Duodenal mucosa (tissue), 2 donors: ENCODE data around the gene SSX2IP.
"Not testable (repeated sequence)": the region's sequence is repeated elsewhere in the genome, so short reads cannot be mapped to it uniquely, and the experiment has no call there.

Source experiments
- H3K27ac ChIP-seq: one replicate; pipeline ENCODE4 v1.7.0; 2013; ENCODE audit warnings: low read depth, low read length
- H3K27me3 ChIP-seq, 2 donors: one replicate each; pipeline ENCODE4 v1.7.0; 2013; ENCODE audit warnings: low read length in 2 of 2, control low read depth in 1 of 2; ENCODE audit not compliant: insufficient read depth in 2 of 2, control insufficient read depth in 1 of 2
- H3K36me3 ChIP-seq, 2 donors: one replicate each; pipeline ENCODE4 v1.7.0; 2013; ENCODE audit warnings: low read length in 2 of 2, control low read depth in 1 of 2; ENCODE audit not compliant: insufficient read depth in 2 of 2, control insufficient read depth in 1 of 2
- H3K4me1 ChIP-seq, 2 donors: one replicate each; pipeline ENCODE4 v1.7.0; 2013; ENCODE audit warnings: low read length in 2 of 2, control low read depth in 1 of 2; ENCODE audit not compliant: insufficient read depth in 2 of 2, control insufficient read depth in 1 of 2
- H3K4me3 ChIP-seq, 2 donors: one replicate each; pipeline ENCODE4 v1.7.0; 2013; ENCODE audit warnings: low read length in 2 of 2, low read depth in 1 of 2
- H3K9ac ChIP-seq, 2 donors: one replicate each; pipeline ENCODE4 v1.7.0; 2013; ENCODE audit warnings: low read length in 2 of 2, low read depth in 1 of 2
- H3K9me3 ChIP-seq, 2 donors: one replicate each; pipeline ENCODE4 v1.7.0; 2013; ENCODE audit warnings: low read length in 2 of 2, control low read depth in 1 of 2; ENCODE audit not compliant: control insufficient read depth in 1 of 2

SSX2IP gene

DNA sequence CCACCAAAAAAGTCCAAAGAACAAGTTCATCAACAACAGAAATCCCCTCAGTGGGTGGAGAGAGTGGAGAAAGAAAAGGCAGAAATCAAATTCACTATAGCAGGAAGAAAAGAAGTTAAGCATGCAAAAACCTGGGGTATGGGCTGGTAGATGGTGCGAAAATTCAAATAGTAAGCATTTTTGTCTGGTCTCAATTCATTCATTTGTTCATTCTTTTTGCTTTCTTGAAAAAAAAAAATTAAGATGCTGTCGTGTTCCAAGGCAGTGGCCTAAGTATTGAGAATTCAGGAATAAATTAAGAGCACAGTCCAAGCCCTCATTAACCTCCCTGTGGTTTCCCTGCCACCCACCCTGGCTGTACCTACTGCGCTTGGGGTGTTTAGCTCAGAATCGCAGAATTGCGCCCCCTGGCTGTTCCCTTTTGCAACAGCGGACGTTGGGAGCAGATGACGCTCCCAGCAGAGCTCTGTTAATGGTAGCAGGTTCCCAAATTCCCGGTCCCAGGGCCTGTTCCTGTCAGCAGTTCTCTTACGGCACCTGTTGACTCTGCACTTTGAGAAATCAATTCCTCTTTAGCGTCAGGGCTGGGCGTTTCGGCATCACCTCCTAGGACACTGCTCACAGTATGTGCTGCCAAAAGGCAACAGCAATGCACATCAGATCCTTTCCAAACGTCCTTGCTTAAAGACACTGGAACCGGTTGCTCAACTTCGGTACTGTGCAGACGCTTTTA is 34.0 kb upstream of the SSX2IP start:
- Histone ChIP-seq H3K4me3 (no peak overlapping the region), H3K27ac (no peak overlapping the region), H3K9ac (no peak overlapping the region), H3K9me3 (no peaks in the 10 kb centered on the region), H3K27me3 (no peaks in the 10 kb centered on the region), H3K4me1 (peaks cover 17 to 27% of the 10 kb centered on the region in 2 donors), H3K36me3 (no peaks in the 10 kb centered on the region)

DNA sequence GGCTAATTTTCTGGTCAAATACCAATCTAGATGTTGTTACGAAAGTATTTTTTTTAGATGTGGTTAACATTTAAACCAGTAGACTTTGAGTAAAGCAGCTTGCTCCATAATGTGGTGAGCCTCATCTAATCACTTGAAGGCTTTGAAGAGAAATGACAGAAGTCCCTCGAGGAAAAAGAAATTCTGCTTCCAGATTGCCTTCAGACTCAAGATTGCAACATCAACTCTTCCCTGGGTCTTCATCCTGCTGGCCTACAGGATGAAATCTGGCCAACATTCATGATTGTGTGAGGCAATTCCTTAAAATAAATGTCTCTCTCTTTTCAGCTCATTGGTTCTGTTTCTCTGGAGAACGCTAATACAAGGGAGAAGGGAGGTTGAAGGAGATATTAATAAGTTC is 32.5 kb upstream of the SSX2IP start:
- Histone ChIP-seq H3K4me1 (peaks cover 19 to 36% of the 10 kb centered on the region in 2 donors), H3K9ac (no peak overlapping the region), H3K4me3 (no peak overlapping the region), H3K27ac (no peak overlapping the region), H3K9me3 (no peaks in the 10 kb centered on the region), H3K36me3 (no peaks in the 10 kb centered on the region), H3K27me3 (no peaks in the 10 kb centered on the region)

DNA sequence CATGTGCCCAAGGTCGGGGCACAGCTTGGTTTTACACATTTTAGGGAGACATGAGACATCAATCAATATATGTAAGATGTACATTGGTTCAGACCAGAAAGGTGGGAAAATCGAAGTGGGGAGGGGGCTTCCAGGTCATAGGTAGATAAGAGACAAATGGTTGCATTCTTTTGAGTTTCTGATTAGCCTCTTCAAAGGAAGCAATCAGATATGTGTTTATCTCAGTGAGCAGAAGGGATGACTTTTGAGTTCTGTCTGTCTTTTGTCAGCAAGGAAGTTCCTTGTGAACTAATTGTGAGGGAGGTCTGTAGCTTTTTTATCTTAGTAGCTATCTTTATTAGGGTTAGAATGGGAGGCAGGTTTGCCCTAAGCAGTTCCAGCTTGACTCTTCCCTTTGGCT is 31.6 kb upstream of the SSX2IP start:
- not testable (repeated sequence) for H3K9me3 ChIP-seq, H3K27me3 ChIP-seq, H3K9ac ChIP-seq, H3K4me3 ChIP-seq, H3K27ac ChIP-seq, H3K36me3 ChIP-seq
- H3K4me1 ChIP-seq, result peaks cover 19 to 36% of the 10 kb centered on the region in 2 donors

GRCh38 chr1:84721152-84721551 is 30.9 kb upstream of the SSX2IP start:
- peak overlapping the region in 1 of 2 donors; percentile 2 for H3K4me3 ChIP-seq
- H3K27ac ChIP-seq, result no peak overlapping the region
- H3K4me1 ChIP-seq, result peaks cover 19 to 36% of the 10 kb centered on the region in 2 donors
- H3K27me3 ChIP-seq, result no peaks in the 10 kb centered on the region
- H3K9me3 ChIP-seq, result no peaks in the 10 kb centered on the region
- no peak overlapping the region for H3K9ac ChIP-seq
- H3K36me3 ChIP-seq, result no peaks in the 10 kb centered on the region

DNA sequence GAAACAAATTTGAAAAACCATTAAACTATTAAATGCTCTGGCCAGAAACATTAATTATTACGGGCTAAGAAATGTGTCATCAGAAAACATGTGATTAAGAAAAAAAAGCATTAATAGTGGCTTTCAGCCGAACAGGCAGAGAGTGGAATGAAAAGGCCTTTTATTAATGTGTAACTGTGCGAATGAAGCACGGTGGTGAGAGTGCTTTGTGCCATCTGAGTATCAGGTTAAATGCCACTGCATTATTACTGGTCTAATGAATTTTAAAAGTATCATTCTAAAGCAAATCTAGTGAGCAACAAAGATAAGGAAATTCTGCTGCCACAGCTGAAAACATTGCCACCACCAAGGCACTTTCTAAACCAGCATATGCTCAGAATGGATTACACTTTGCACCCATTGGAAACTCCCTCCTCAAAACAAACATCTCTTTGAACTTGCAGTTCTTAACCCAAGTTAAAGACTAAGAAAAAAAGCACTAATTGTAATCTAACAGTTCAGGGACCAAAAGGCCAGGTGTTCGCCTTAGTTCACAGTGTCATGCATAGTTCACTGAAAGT is 30.0 kb upstream of the SSX2IP start:
- H3K36me3 ChIP-seq, result no peaks in the 10 kb centered on the region
- peaks cover 19 to 36% of the 10 kb centered on the region in 2 donors for H3K4me1 ChIP-seq
- peak overlapping the region; percentile 53 for H3K27ac ChIP-seq

DNA sequence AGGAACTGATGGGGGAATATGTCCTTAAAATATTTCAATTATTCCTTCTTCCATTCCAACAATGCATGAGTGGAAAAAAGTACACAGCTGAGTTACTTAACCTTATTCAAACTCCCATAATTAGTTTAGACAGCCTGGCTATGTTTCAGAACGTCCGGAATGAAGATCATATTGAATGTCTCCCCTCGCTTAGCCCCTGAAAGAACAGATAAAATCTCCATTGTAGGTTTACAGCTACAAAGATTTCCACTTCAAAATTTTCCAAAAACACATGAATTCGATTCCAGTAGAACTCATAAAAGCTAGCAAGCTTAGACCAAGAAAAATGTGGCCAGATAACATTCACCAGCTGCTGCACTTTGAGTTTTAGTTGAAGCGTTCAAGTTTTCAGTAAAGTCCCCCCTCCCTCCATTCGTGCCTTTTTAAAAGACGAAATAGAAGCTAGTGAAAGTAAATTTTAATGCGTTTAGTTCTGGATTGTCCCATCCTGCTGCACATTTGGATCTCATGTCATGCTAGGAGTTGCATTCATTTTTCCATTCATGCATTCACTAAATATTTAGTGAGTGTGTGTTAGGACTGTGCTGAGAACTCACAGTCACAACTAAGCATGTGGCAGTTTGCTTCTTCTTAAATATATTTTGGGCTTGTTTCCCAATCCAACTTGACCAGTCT is 29.4 kb upstream of the SSX2IP start:
- peak overlapping the region; percentile 19 to 38 for H3K4me3 ChIP-seq
- no peaks in the 10 kb centered on the region for H3K9me3 ChIP-seq
- H3K9ac ChIP-seq, result peak overlapping the region; percentile 16 to 45
- H3K36me3 ChIP-seq, result no peaks in the 10 kb centered on the region
- H3K27ac ChIP-seq, result peak overlapping the region; percentile 53
- H3K27me3 ChIP-seq, result no peaks in the 10 kb centered on the region
- H3K4me1 ChIP-seq, result peaks cover 19 to 36% of the 10 kb centered on the region in 2 donors

More for the DNA sequence above, 30.0 kb upstream of the SSX2IP start:
- H3K9me3 ChIP-seq, result no peaks in the 10 kb centered on the region
- H3K4me3 ChIP-seq, result peak overlapping the region in 1 of 2 donors; percentile 16
- no peaks in the 10 kb centered on the region for H3K27me3 ChIP-seq
- peak overlapping the region; percentile 16 to 45 for H3K9ac ChIP-seq

GRCh38 chr1:84715342-84716019 is 25.2 kb upstream of the SSX2IP start:
- H3K9ac ChIP-seq, result no peak overlapping the region
- H3K27me3 ChIP-seq, result no peaks in the 10 kb centered on the region
- H3K4me1 ChIP-seq, result peaks cover 11 to 27% of the 10 kb centered on the region in 2 donors
- H3K9me3 ChIP-seq, result no peaks in the 10 kb centered on the region
- H3K27ac ChIP-seq, result no peak overlapping the region
- H3K4me3 ChIP-seq, result no peak overlapping the region
- no peaks in the 10 kb centered on the region for H3K36me3 ChIP-seq

- Histone ChIP-seq H3K27ac (no peak overlapping the region), H3K36me3 (no peaks in the 10 kb centered on the region), H3K4me1 (peaks cover 0 to 6% of the 10 kb centered on the region in 2 donors), H3K27me3 (no peaks in the 10 kb centered on the region), H3K9ac (no peak overlapping the region), H3K4me3 (no peak overlapping the region), H3K9me3 (no peaks in the 10 kb centered on the region)
Measured at GRCh38 chr1:84712276-84712874, 22.1 kb upstream of the SSX2IP start.

- H3K9ac ChIP-seq, result no peak overlapping the region
- peaks cover 0 to 6% of the 10 kb centered on the region in 2 donors for H3K4me1 ChIP-seq
- no peaks in the 10 kb centered on the region for H3K9me3 ChIP-seq
- H3K27ac ChIP-seq, result no peak overlapping the region
- no peak overlapping the region for H3K4me3 ChIP-seq
- H3K27me3 ChIP-seq, result no peaks in the 10 kb centered on the region
- no peaks in the 10 kb centered on the region for H3K36me3 ChIP-seq
Measured at GRCh38 chr1:84711869-84712268, 21.6 kb upstream of the SSX2IP start.
